ENCODE data around the gene TMPRSS3.

DNA sequence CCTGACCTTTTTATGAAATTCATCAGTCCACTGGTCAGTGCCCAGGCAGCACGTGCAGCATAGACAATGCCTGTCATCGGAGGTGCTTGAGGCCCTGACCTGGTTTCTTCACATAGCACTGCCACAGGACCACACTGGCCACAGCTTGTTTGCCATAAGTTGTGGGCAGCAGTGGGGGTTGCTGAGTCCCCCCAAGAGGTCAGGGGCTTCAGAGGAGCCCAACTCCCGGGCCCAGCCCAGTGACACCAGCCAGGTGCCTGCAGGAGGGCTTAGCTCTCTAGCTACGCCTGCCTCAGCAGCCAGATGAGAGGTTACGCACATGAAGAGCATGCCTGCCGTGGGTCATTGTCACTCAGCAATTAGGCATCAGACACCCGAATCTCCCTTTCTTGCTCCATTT lies 49.5 kb upstream of the TMPRSS3 start:
- TF ChIP-seq CREB1 (IDR thresholded peaks at IDR 0.05; ENCODE audit: low read depth): no peak
- TF ChIP-seq, protein P1, sequence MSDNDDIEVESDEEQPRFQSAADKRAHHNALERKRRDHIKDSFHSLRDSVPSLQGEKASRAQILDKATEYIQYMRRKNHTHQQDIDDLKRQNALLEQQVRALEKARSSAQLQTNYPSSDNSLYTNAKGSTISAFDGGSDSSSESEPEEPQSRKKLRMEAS (IDR thresholded peaks at IDR 0.05): no peak
- no peak for TF ChIP-seq YY1 (IDR thresholded peaks at IDR 0.05; ENCODE audit: low read depth)
- no peak for TF ChIP-seq TEAD4 (IDR thresholded peaks at IDR 0.05)
- TF ChIP-seq USF1 (IDR thresholded peaks at IDR 0.05): no peak
- no peak for TF ChIP-seq RAD21 (IDR thresholded peaks at IDR 0.05; ENCODE audit: low read depth)
- TF ChIP-seq NFIC (IDR thresholded peaks at IDR 0.05): no peak
- TF ChIP-seq EGR1 (IDR thresholded peaks at IDR 0.05): no peak
- TF ChIP-seq ZBTB7A (IDR thresholded peaks at IDR 0.05; ENCODE audit: low read depth): no peak
- no peak for TF ChIP-seq REST (IDR thresholded peaks at IDR 0.05; ENCODE audit: low read depth)

Data from Ishikawa (cell line).